PC-9 (cell line): ENCODE data around the gene ARL17A. TPM values are rescaled to one million over a fixed set of nuclear protein-coding genes. Genes with fewer than 3 reads are reported as not detected.
"Not testable (repeated sequence)": the region's sequence is repeated elsewhere in the genome, so short reads cannot be mapped to it uniquely, and the experiment has no call there.

Source experiments
- BruUV-seq: library from RNA; stranded (reverse); fragments of 400-500 nt; replicated peaks from 2 replicates; lab custom pipeline; 2021; lab: Mats Ljungman, UMichigan
- CTCF ChIA-PET: fragments of 300-600 bp; sonication (Branson Sonifier 250); formaldehyde crosslinking; loops from one replicate; lab custom pipeline; 2022; ENCODE audit warnings: antibody characterized with exemption; lab: Charles Lee
- POLR2A ChIA-PET: fragments of 300-600 bp; sonication (Branson Sonifier 250); formaldehyde crosslinking; loops from one replicate; lab custom pipeline; 2022; ENCODE audit warnings: antibody characterized with exemption; ENCODE audit not compliant: unreplicated experiment; lab: Charles Lee
- DNase-seq, 2 experiments: peaks; one replicate each; pipeline versions ENCODE4 v3.0.0 to v3.0.0-alpha.2; 2015 to 2022; ENCODE audit warnings: mixed read lengths in 1 of 2
- H2AFZ ChIP-seq: fragments of 200-600 bp; sonication (generic); 2 replicates; pipeline ENCODE4 v1.8.1; 2017; ENCODE audit warnings: antibody characterized with exemption
- H3F3A ChIP-seq: fragments of 200-600 bp; sonication (generic); 2 replicates; pipeline ENCODE4 v1.8.1; 2017; ENCODE audit warnings: antibody characterized with exemption, mild to moderate bottlenecking, low read depth; ENCODE audit not compliant: insufficient read depth
- H3K27ac ChIP-seq: fragments of 200-600 bp; sonication (generic); 2 replicates; pipeline ENCODE4 v1.6.1; 2016; ENCODE audit warnings: mixed run types
- H3K27me3 ChIP-seq: fragments of 200-600 bp; sonication (generic); 2 replicates; pipeline ENCODE4 v1.6.1; 2016; ENCODE audit warnings: low read depth, mixed run types; ENCODE audit not compliant: insufficient read depth
- H3K36me3 ChIP-seq: fragments of 200-600 bp; sonication (generic); 2 replicates; pipeline ENCODE4 v1.6.1; 2016; ENCODE audit warnings: low read depth, mixed run types
- H3K4me1 ChIP-seq: fragments of 200-600 bp; sonication (generic); replicated peaks from 2 replicates; pipeline ENCODE4 v1.6.1; 2016; ENCODE audit warnings: mixed run types; ENCODE audit not compliant: insufficient read depth
- H3K4me2 ChIP-seq: fragments of 200-600 bp; sonication (generic); 2 replicates; pipeline ENCODE4 v1.6.1; 2017; ENCODE audit warnings: mixed run types
- H3K4me3 ChIP-seq: fragments of 200-600 bp; sonication (generic); 2 replicates; pipeline ENCODE4 v1.6.1; 2016; ENCODE audit warnings: mixed run types
- H3K79me2 ChIP-seq: fragments of 200-600 bp; sonication (generic); 2 replicates; pipeline ENCODE4 v1.6.1; 2017; ENCODE audit warnings: low read depth, mixed run types
- H3K9me2 ChIP-seq: fragments of 200-600 bp; sonication (generic); 2 replicates; pipeline ENCODE4 v1.8.1; 2017; ENCODE audit warnings: mild to moderate bottlenecking; ENCODE audit not compliant: insufficient read depth
- H3K9me3 ChIP-seq: fragments of 200-600 bp; sonication (generic); 2 replicates; pipeline ENCODE4 v1.8.1; 2016; ENCODE audit warnings: low read depth; ENCODE audit not compliant: insufficient read depth
- H4K20me1 ChIP-seq: fragments of 200-600 bp; sonication (generic); 2 replicates; pipeline ENCODE4 v1.8.1; 2017; ENCODE audit not compliant: insufficient read depth
- intact Hi-C: fragments of 100-400 bp; cut with micrococcal nuclease; formaldehyde crosslinking; loops from one replicate; pipeline ENCODE4 v1.10.0; 2022; ENCODE audit not compliant: unreplicated experiment
- total RNA-seq: library from RNA; stranded (reverse); gene quantifications from 2 replicates; pipeline ENCODE4 v1.2.3, GENCODE V29; 2021

ARL17A gene
- total RNA-seq, 1 experiment from 2014 or later = 41.9 TPM

- DNase-seq, H3K36me3 ChIP-seq, BruUV-seq, H3K4me3 ChIP-seq, H2AFZ ChIP-seq, CTCF ChIA-PET, H3K27me3 ChIP-seq, H4K20me1 ChIP-seq, H3K4me2 ChIP-seq, H3K27ac ChIP-seq, H3K79me2 ChIP-seq, H3K9me3 ChIP-seq, intact Hi-C loops, POLR2A ChIA-PET, H3K4me1 ChIP-seq, H3F3A ChIP-seq, H3K9me2 ChIP-seq: not testable (repeated sequence)
These were observed 20.3 kb downstream of the ARL17A start for GRCh38 chr17:46559155-46559554.

- H4K20me1 ChIP-seq, POLR2A ChIA-PET, H3K27me3 ChIP-seq, H2AFZ ChIP-seq, H3K36me3 ChIP-seq, DNase-seq, H3K4me1 ChIP-seq, H3F3A ChIP-seq, H3K4me2 ChIP-seq, H3K4me3 ChIP-seq, H3K79me2 ChIP-seq, H3K27ac ChIP-seq, CTCF ChIA-PET, BruUV-seq, intact Hi-C loops, H3K9me3 ChIP-seq, H3K9me2 ChIP-seq: not testable (repeated sequence)
These were observed 30.9 kb downstream of the ARL17A start for GRCh38 chr17:46548607-46549006.

DNA sequence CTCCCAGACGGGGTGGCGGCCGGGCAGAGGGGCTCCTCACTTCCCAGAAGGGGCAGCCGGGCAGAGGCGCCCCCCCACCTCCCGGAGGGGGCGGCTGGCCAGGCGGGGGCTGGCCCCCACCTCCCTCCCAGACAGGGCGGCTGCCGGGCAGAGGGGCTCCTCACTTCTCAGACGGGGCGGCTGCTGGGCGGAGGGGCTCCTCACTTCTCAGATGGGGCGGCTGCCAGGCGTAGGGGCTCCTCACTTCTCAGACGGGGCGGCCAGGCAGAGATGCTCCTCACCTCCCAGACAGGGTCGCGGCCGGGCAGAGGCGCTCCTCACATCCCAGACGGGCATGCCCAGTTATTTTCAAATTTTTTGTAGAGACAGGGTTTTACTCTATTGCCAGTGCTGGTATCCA, 44.8 kb downstream of the ARL17A start:
- not testable (repeated sequence) for H3K9me3 ChIP-seq

GRCh38 chr17:46512168-46512567, 67.3 kb downstream of the ARL17A start, which contains the start of gene LRRC37A2:
Gene LRRC37A2, plus strand, starts transcription at chr17:46512468. Its CDS starts 245 bp downstream, at chr17:46512713.
- POLR2A ChIA-PET = not testable (repeated sequence)

More for the DNA sequence above, 44.8 kb downstream of the ARL17A start:
- CTCF ChIA-PET, H3K9me2 ChIP-seq, POLR2A ChIA-PET, H3F3A ChIP-seq, H3K36me3 ChIP-seq, H3K4me3 ChIP-seq, H4K20me1 ChIP-seq, H3K79me2 ChIP-seq, intact Hi-C loops, H3K27me3 ChIP-seq, BruUV-seq, H3K27ac ChIP-seq, H2AFZ ChIP-seq, H3K4me2 ChIP-seq, H3K4me1 ChIP-seq: not testable (repeated sequence)
- DNase-seq = peak in 1 of 2 experiments; percentile 19

GRCh38 chr17:46505896-46506295, 73.6 kb downstream of the ARL17A start:
- H2AFZ ChIP-seq, H3F3A ChIP-seq, BruUV-seq, intact Hi-C loops, H3K4me2 ChIP-seq, H3K4me3 ChIP-seq, POLR2A ChIA-PET, H4K20me1 ChIP-seq, H3K9me2 ChIP-seq, H3K36me3 ChIP-seq, H3K79me2 ChIP-seq, H3K27ac ChIP-seq, H3K4me1 ChIP-seq, DNase-seq, H3K27me3 ChIP-seq, CTCF ChIA-PET, H3K9me3 ChIP-seq: not testable (repeated sequence)

More at GRCh38 chr17:46512168-46512567, 67.3 kb downstream of the ARL17A start, which contains the start of gene LRRC37A2:
- H3K4me1 ChIP-seq, H3K79me2 ChIP-seq, intact Hi-C loops, H3K36me3 ChIP-seq, CTCF ChIA-PET, H3K9me2 ChIP-seq, H3K4me3 ChIP-seq, H3K27me3 ChIP-seq, H2AFZ ChIP-seq, BruUV-seq, H4K20me1 ChIP-seq, H3K4me2 ChIP-seq, H3F3A ChIP-seq, H3K27ac ChIP-seq, DNase-seq, H3K9me3 ChIP-seq: not testable (repeated sequence)

- H3K4me1 ChIP-seq, H3F3A ChIP-seq, H3K36me3 ChIP-seq, H3K9me2 ChIP-seq, H3K9me3 ChIP-seq, intact Hi-C loops, H3K27me3 ChIP-seq, H3K27ac ChIP-seq, POLR2A ChIA-PET, H3K79me2 ChIP-seq, H4K20me1 ChIP-seq, CTCF ChIA-PET, BruUV-seq, H2AFZ ChIP-seq, H3K4me2 ChIP-seq, H3K4me3 ChIP-seq: not testable (repeated sequence)
- peak in 1 of 2 experiments; percentile 18 for DNase-seq
These were observed 79.9 kb downstream of the ARL17A start for GRCh38 chr17:46499437-46500139.

GRCh38 chr17:46492021-46492420, 87.5 kb downstream of the ARL17A start:
- H3K79me2 ChIP-seq, H3K27me3 ChIP-seq, CTCF ChIA-PET, H3K27ac ChIP-seq, H3K4me2 ChIP-seq, H3F3A ChIP-seq, intact Hi-C loops, H3K4me3 ChIP-seq, H3K9me2 ChIP-seq, POLR2A ChIA-PET, H3K4me1 ChIP-seq, DNase-seq, H3K36me3 ChIP-seq, H4K20me1 ChIP-seq, H2AFZ ChIP-seq, BruUV-seq, H3K9me3 ChIP-seq: not testable (repeated sequence)
